Activated CD8-positive, alpha-beta memory T cell treated with anti-CD3 and anti-CD28 coated beads for 4 hours (primary cell): ENCODE results near the gene CAMKK2.
"Not testable (repeated sequence)": the region's sequence is repeated elsewhere in the genome, so short reads cannot be mapped to it uniquely, and the experiment has no call there.

Experiments used
- DNase-seq, 2 donors: peaks; one replicate each; pipeline ENCODE4 v3.0.0-alpha.2; 2020; ENCODE audit warnings: low read depth in 2 of 2

CAMKK2 gene

DNA sequence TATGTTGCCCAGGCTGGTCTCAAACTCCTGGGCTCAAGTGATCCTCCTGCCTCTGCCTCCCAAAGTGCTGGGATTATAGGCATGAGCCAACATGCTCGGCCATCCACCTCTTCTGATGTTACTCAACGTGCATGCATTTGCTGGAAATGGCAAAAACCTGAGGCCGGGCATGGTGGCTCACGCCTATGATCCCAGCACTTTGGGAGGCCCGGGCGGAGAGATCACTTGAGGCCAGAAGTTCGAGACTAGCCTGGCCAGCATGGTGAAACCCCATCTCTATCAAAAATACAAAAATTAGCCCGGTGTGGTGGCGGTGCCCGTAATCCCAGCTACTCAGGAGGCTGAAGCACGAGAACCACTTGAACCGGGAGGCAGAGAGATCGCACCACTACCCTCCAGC is 1.9 kb upstream of the CAMKK2 start:
- DNase-seq, result not testable (repeated sequence)

GRCh38 chr12:121297435-121297991 is 1.0 kb upstream of the CAMKK2 start:
- peak; percentile 19 to 29 for DNase-seq

DNA sequence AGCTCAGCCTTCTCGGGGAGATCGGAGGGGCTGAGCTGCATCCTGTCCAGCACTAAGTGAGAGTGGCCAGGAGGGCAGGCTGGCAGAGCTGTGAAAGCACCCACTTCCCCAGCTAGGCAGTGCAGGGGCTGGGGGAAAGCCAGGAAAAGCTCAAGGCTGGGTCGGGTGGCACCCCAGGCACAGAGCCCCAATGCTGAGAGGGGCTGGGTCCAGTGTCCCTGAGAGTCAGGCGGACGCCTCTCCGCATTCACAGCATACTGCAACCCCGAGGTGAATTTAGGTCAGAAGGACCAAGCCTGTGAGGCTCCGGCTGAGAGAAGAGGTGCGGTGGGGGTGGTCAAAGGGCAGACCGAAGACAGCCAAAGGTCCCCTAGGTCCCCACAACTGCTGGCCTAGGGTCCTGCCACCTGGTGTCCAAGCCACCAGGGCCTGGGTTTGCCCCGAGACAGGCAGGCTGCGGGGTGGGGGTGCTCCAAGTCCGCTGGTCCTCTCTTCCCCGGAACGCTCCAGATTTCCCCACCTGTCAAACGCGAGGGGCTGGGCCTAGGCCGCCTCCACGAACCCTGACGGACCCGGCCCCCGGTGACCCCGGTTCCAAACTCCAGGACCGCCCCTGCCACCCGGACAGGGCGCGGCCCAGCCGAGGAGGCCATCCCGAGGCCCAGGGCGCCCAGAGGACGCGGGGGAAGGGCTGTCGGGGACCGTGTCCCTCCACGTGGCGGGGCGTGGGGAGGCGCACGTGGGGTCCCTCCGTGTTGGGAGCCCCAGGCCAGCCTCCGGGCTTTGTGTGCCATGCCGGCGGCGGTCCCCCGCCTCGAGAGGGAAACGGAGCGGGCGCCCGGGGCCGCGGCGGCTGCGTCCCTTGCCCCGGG is 527 bp downstream of the CAMKK2 start:
- DNase-seq, result no peak

DNA sequence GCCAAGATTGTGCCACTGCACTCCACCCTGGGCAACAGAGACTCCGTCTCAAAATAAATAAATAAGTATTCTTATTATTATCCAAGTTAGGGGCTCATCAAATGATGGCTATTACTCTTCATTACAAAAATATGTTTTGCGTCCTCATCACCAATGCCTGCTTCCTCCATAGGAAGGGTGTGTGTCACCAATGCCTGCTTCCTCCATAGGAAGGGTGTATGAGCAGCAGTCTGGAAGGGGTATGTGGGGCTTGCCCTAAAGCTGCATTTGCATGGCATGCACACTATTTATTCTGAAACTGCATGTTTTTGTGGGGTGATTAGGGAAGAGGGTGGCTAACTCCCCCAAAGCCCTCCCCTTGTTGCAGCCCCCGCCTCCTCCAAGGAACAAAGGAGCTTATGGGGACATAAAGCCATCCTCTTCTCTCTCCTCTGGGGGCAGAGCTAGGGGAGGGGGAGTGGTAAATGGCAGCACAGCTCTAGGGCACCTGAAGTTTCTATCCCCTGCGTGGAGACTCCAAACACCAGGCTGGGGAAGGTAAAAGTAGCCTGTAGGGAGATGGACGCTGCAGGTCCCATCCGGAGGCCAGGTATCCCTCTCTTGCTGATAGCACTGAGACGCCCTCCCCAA is 1.3 kb downstream of the CAMKK2 start:
- DNase-seq, result no peak

DNA sequence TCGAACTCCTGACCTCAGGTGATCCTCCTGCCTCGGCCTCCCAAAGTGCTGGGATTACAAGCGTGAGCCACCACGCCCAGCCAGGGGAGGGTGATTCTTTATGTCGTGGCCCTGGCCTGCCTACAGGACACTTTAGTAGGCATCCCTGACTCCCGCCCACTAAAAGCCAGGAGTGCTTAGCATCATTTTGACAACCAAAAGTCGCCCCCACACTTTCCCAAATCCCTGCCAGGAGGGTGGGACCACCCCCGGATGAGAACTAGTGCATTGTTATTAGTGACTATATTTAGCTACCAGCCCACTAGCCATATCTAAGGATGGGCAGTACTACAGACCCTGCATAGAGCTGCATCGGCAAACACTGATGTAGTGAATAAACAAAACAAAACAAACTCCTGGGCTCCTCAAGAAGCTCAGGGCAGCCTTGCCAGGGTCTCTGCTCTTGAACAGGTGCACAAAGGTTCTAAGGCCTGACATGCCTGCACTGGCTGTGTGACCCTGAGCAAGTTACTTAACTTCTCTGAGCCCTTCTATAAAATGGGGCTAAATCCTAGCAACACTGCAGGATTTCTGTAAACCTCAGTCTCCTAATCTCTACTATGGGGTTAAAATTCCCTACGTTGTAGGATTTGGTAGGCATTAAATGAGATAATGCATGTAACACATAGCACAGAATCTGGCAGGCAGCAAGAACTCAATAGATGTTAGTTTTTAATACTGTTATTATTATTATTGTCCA is 2.2 kb downstream of the CAMKK2 start:
- no peak for DNase-seq

- no peak for DNase-seq
These were observed 2.9 kb downstream of the CAMKK2 start for GRCh38 chr12:121293603-121294002.

GRCh38 chr12:121290410-121290809 is 6.1 kb downstream of the CAMKK2 start:
- DNase-seq, result no peak

- no peak for DNase-seq
These were observed 6.5 kb downstream of the CAMKK2 start for GRCh38 chr12:121289962-121290361.

GRCh38 chr12:121288986-121289385 is 7.5 kb downstream of the CAMKK2 start:
- no peak for DNase-seq

DNA sequence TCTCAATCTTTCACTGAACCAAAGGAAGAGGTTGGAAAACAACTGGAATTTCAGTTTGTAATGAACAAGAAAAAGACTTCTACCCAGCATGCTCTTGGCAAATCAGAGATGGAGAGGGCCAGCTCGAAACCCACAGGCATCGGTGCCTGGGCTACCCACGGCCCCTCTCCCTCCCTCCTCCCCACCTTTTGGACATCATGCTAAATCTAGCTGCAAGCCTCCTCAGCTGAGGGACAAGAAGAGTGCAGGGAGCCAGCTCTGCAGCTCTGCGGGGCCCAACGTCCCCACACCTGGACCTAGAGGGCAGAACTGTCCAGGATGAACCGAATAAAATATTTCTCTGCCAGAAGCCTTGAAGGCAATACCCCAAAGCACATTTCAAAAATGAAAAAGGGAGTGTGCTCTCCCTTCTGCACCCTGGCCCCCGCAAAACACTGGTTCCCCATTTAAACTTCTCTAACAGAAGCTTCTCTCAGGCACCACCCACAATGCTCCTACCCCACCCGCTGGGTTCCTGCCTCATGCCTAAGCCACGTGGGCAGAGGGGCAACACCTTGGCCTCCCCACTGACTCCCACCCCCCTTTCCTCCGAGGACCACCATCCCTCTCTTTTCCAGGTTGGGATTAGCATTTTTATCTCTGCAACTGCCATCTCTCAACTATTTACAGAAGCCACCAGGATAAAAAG is 8.2 kb downstream of the CAMKK2 start:
- DNase-seq, result no peak

- DNase-seq, result no peak
These were observed 9.1 kb downstream of the CAMKK2 start for GRCh38 chr12:121287267-121287954.

- DNase-seq, result no peak
These were observed 10.7 kb downstream of the CAMKK2 start for GRCh38 chr12:121285856-121286255.

GRCh38 chr12:121284551-121285390 is 11.7 kb downstream of the CAMKK2 start:
- no peak for DNase-seq

DNA sequence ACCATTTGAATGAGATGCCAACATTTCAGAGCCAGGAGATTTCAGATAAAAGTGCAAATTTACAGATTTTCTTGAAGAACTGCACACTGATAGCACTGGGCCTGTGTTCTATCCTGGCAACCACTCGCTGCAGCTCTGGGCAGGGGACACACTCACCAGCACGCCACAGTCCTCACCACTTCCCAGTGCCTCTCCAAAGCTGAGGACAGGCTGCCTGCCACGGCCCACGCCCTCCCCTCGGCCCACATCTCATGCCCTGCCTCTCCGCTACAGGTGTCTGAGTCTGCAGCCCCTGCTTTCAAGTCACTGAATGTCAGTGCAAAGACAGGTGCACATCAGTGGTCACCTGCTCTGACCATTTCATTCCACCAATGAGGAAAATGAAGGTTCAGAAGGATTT is 12.7 kb downstream of the CAMKK2 start:
- no peak for DNase-seq

DNA sequence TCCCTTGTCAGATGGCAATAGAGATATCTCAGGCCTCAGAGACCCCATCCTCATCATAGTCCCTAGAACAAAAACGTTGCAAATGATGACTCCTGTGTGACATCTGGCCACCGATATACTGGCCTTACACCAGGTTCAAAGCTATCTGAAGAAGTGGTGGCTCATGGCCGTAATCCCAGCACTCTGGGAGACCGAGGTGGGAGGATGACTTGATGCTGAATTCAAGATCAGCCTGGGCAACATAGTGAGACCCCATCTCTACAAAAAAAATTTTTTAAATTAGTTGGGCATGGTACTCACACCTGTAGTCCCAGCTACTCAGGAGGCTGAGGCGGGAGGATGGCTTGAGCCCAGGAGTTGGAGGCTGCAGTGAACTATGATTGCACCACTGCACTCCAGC is 13.1 kb downstream of the CAMKK2 start:
- DNase-seq, result no peak

- DNase-seq, result not testable (repeated sequence)
These were observed 13.6 kb downstream of the CAMKK2 start for GRCh38 chr12:121282910-121283309.

- no peak for DNase-seq
These were observed 14.3 kb downstream of the CAMKK2 start for GRCh38 chr12:121282072-121282742.

DNA sequence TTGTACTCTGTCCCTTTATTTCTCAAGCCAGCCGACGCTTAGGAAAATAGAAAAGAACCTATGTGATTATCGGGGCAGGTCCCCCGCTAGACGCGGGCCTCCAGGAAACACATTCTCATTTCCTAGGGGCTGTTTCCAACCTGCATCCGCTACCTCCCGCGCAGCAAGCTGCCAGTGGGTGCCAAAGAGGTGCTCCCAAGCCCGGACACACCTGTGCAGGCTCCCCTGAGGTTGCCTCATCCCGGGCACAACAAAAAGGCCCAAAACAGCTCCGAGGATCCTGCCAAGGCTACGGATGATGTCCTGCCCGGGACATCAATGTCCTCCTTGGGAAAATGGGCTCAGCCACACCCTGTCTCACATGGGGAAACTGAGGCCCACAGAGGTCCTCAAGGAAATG is 15.4 kb downstream of the CAMKK2 start:
- DNase-seq, result not testable (repeated sequence)

DNA sequence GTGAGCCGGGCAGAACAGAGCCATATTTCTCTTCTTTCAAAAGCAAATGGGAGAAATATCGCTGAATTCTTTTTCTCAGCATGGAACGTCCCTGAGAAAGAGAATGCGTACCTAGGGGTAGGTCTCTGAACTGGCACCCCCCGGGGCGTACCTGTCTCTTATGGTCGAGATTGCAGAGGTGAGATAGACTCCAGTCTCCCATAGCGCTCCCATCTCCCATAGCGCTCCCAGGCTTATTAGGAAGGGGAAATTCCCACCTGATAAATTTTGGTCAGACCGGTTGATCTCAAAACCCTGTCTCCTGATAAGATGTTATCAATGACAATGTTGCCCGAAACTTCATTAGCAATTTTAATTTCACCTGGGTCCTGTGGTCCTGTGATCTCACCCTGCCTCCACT is 16.0 kb downstream of the CAMKK2 start:
- not testable (repeated sequence) for DNase-seq

- DNase-seq, result no peak
These were observed 17.0 kb downstream of the CAMKK2 start for GRCh38 chr12:121279507-121279915.
